C4-2B (cell line): ENCODE measurements around the gene ERC1.
"Not testable (repeated sequence)": the region's sequence is repeated elsewhere in the genome, so short reads cannot be mapped to it uniquely, and the experiment has no call there.

Experiments used
- H3K27ac ChIP-seq: fragments of 450-650 bp; 2 replicates; pipeline ENCODE4 v1.5.1; 2017
- ZFX ChIP-seq: fragments of 450-650 bp; IDR thresholded peaks from 2 replicates; pipeline ENCODE4 v1.6.1; 2017
- TF ChIP-seq, protein P1 (sequence below): fragments of 450-650 bp; conservative IDR thresholded peaks from 2 replicates; pipeline ENCODE4 v1.5.1; 2017; ENCODE audit warnings: mild to moderate bottlenecking

Gene ERC1

DNA sequence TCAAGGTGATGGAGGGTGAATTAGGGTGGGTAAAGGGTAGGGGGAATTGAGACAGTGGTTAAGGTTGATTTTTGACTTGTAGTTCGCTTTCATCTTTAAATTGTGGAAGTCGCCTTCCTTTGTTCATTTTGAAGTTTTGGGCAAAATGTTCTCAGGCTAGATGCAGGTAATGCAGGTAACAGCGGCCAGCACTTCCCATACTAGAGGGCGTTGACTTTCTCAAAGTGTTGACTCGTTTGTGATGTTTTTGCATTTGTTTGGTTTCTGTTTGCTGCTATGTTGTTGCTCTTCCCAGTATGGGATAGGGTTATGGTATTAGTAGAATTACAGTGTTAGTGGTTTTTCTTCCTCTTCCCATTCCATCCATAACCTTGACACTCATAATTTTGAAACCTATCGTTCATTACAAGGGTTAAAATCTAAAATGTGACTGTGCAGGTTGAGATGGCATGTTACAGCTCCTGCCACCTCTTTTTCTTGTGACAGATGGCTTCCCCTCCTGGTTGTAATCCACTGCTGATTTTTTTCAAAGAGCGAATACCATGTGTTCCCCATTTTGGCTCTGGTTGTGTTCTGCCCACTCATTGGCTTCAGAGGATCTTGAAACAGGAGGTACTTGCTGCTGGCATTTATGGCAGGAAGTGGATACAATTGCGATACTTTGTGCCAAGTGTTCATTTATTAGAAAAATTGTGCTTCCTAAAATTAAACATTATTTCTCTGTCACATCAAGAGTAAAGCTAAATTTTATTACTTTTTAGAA, 57.1 kb downstream of the ERC1 start:
- TF ChIP-seq, protein P1, sequence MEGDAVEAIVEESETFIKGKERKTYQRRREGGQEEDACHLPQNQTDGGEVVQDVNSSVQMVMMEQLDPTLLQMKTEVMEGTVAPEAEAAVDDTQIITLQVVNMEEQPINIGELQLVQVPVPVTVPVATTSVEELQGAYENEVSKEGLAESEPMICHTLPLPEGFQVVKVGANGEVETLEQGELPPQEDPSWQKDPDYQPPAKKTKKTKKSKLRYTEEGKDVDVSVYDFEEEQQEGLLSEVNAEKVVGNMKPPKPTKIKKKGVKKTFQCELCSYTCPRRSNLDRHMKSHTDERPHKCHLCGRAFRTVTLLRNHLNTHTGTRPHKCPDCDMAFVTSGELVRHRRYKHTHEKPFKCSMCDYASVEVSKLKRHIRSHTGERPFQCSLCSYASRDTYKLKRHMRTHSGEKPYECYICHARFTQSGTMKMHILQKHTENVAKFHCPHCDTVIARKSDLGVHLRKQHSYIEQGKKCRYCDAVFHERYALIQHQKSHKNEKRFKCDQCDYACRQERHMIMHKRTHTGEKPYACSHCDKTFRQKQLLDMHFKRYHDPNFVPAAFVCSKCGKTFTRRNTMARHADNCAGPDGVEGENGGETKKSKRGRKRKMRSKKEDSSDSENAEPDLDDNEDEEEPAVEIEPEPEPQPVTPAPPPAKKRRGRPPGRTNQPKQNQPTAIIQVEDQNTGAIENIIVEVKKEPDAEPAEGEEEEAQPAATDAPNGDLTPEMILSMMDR = no peak
- no peak for TF ChIP-seq ZFX
- no peak overlapping the region for H3K27ac ChIP-seq

DNA sequence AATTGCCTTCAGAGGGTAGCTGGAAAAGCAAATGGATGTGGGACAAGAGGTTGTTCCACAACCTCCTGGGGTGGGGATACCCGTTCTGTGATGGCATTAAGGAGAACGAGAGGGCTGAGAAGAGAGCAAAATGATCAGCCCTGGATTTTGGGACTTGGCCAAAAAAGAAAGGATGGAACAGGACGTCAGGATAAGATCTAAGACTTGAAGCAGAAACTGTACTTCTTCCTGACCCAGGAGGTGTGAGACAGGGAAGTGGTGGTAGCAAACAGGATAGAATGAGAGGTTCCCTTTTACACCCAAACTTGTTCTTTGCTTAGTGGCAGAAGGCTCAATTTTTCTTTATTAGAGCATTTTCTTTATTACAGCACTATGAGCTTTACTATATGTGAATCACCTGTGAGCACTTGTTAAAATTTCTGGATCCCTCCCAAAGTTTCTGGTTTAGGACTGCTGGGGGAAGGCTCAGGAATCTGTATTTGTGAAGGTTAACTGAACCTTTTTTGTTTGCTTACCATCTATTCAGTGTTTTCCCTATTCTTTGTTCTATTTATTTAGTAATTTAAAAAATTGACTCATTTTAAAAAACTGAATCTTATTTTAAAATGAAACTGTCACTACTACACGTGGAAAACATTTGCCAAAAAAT, 59.2 kb downstream of the ERC1 start:
- TF ChIP-seq, protein P1 = no peak
- no peak for TF ChIP-seq ZFX

DNA sequence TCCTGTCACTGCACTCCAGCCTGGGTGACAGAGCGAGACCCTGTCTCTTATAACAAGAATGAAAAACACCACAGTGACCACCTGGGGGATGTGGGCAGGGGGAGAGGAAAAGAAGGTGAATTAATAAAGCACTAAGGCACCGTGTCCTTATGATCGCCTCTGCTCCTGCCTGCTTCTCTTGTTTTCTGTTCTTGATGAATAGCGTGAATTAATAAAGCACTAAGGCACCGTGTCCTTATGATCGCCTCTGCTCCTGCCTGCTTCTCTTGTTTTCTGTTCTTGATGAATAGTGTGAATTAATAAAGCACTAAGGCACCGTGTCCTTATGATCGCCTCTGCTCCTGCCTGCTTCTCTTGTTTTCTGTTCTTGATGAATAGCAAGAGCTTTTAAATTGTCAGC, 60.6 kb downstream of the ERC1 start:
- not testable (repeated sequence) for H3K27ac ChIP-seq

More for the DNA sequence above, 59.2 kb downstream of the ERC1 start:
- no peak overlapping the region; the same call in 1 of the 2 replicates for H3K27ac ChIP-seq

DNA sequence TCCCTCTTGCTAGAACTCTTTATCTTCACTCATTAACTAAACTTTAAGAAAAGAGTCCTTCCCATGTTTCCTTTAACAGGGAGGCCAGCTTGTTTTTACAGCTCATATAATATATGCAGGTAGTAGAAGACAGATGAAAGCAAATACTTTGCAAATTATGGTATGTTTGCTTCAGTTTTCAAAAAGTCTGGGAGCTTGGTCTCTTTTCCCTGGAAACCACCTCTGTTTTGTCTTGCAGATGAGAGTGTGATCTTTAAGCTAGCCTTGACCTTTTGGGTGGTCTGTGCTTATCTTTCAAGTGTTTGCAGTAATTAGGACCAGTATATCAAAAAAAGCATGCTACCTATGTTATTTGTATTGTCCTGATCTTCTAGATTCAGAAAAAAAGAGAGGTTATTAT, 62.7 kb downstream of the ERC1 start:
- no peak for TF ChIP-seq ZFX
- TF ChIP-seq, protein P1 = no peak
- no peak overlapping the region for H3K27ac ChIP-seq

DNA sequence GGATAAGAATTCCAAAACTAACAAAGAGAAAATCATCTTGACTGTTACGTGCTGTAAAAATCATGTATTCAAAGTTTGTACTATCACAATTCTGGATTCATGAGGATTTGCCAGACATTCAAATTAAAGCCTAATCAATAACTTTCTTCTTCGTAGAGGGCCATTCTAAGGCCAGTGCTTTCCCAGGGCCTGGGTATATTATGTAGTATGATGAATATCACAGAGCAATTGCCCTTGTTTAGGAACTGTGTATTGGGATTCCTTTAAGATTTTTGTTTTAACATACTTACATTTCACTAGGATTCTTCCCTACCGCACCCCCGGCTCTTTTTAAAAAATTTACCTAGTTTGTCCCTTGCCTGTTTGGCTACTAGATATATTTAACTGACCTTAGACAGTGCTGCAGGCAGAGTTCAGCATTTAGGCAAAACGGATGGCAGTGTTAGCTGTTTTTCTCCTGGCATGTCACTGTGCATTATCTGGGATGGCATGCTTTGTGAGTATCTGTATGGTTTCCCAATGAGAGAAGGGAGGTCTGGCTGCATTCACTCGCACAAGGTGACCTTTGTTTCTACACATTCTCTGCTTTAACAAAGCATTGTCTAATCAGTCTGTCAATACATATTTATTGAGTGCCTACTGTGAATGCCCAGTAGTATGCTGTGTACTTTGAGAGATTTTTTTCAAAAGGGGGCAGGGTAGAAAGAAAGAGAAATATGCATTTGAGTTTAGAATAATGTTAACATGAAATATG, 63.3 kb downstream of the ERC1 start:
- TF ChIP-seq, protein P1 = no peak
- TF ChIP-seq ZFX = no peak
- H3K27ac ChIP-seq = no peak overlapping the region

DNA sequence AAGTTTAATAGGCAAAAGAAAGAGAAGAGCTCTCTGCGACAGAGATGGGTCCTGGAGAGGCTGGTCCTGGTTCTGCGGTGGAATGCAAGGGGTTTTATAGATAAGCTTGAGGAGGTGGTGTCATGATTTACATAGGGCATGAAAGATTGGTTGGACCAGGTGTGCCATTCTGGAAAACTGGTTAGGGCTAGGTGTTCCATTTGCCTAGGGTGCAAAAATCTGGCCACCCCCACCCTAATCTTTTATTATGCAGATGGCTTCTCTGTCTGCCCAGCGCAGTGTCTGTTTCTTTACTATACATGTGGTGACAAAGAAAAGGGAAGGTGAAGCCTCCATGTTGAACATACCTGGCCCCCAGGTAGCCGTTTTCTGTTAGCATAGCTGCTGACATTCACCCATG, 65.4 kb downstream of the ERC1 start:
- H3K27ac ChIP-seq = no peak overlapping the region
- TF ChIP-seq ZFX = no peak
- TF ChIP-seq, protein P1 = no peak

DNA sequence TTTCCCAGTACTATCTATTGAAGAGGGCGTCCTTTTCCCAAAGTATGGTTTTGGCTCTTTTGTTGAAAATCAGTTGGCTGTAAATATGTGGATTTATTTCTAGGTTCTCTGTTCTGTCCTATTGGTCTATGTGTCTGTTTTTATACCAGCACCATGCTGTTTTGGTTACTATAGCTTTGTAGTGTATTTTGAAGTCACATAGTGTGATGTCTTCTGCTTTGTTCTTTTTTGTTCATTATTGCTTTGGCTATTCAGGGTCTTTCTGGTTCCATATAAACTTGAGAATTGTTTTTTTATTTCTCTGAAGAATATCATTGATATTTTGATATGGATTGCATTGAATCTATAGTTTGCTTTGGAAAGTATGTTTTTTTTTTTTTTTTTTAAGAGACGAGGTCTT, 67.4 kb downstream of the ERC1 start:
- H3K27ac ChIP-seq = no peak overlapping the region
- no peak for TF ChIP-seq ZFX
- TF ChIP-seq, protein P1 = no peak
